DND-41 (cell line): ENCODE results near the gene SUDS3.

ENCODE experiments used
- EZH2 ChIP-seq: IDR thresholded peaks from 3 replicates; pipeline ENCODE4 v1.6.1; 2012; ENCODE audit warnings: borderline replicate concordance, low read depth, mild to moderate bottlenecking, moderate library complexity, low read length, inconsistent platforms; ENCODE audit not compliant: severe bottlenecking
- TF ChIP-seq, protein P1 (sequence below): IDR thresholded peaks from 2 replicates; pipeline ENCODE4 v1.5.1; 2012; ENCODE audit warnings: borderline replicate concordance, low read length, moderate library complexity, mild to moderate bottlenecking; ENCODE audit not compliant: poor library complexity, severe bottlenecking; ENCODE audit errors: extremely low read depth

DNA sequence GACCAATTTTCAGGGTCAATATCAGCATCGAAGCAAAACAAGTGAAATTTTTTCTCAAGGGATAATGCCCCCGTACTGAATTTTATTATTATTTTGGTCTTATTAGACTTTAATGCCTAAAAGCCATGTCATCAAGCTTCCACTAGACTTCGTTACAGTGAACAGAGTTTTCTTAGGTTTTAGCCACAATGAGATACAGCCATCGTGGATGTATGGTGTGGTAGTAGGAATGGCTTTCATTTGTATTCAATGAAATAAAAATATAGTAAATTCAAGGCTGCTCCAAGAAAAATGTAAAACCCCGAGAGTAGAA is 15.3 kb upstream of the SUDS3 start:
- TF ChIP-seq, protein P1, sequence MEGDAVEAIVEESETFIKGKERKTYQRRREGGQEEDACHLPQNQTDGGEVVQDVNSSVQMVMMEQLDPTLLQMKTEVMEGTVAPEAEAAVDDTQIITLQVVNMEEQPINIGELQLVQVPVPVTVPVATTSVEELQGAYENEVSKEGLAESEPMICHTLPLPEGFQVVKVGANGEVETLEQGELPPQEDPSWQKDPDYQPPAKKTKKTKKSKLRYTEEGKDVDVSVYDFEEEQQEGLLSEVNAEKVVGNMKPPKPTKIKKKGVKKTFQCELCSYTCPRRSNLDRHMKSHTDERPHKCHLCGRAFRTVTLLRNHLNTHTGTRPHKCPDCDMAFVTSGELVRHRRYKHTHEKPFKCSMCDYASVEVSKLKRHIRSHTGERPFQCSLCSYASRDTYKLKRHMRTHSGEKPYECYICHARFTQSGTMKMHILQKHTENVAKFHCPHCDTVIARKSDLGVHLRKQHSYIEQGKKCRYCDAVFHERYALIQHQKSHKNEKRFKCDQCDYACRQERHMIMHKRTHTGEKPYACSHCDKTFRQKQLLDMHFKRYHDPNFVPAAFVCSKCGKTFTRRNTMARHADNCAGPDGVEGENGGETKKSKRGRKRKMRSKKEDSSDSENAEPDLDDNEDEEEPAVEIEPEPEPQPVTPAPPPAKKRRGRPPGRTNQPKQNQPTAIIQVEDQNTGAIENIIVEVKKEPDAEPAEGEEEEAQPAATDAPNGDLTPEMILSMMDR = no peak
- TF ChIP-seq EZH2 = no peak
